ENCODE data around the gene KLF6.

DNA sequence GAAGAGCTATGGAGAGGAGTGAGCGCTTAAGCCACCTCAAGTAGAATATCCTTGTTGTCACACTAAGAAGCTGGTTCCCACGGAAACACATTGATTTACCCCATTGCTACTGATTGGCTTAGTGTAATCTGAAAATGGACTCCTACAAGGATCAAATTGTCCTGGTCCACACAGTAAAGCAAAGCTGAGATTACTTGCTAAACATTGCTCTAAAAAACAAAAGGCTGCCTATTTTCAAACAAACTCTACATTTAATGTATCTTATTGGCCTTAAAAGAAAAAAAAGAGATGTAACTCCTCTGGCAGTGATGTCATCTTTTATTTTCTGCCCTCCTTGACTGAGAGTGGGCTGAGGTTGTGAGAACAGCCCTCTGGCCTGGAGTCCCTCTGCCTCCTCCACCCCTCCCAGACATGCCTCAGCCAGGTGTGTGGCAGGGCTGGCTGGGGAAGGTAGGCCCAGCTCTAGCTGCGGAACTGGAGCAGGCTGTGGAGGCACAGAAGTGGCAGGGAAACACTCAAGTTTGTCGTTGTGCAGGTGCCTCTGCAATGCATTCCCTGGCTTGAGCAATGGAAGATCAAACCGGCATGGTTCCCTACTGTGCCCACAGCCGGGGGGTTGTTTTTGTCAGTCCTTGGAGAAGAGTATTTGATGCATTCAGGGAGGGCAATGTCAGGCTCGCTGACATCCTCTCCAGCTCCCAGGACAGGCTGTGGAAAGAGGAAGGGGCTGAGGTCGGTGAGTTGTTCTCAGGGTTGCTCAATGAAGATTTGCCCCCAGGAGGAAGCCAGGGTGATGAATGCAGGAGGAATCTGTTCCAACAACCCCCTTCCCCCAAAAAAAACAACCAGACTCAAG, 9.1 kb downstream of the KLF6 start:
- TF ChIP-seq, protein P1, sequence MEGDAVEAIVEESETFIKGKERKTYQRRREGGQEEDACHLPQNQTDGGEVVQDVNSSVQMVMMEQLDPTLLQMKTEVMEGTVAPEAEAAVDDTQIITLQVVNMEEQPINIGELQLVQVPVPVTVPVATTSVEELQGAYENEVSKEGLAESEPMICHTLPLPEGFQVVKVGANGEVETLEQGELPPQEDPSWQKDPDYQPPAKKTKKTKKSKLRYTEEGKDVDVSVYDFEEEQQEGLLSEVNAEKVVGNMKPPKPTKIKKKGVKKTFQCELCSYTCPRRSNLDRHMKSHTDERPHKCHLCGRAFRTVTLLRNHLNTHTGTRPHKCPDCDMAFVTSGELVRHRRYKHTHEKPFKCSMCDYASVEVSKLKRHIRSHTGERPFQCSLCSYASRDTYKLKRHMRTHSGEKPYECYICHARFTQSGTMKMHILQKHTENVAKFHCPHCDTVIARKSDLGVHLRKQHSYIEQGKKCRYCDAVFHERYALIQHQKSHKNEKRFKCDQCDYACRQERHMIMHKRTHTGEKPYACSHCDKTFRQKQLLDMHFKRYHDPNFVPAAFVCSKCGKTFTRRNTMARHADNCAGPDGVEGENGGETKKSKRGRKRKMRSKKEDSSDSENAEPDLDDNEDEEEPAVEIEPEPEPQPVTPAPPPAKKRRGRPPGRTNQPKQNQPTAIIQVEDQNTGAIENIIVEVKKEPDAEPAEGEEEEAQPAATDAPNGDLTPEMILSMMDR (IDR thresholded peaks at IDR 0.05) = no peak
- TF ChIP-seq POLR2AphosphoS5 (IDR thresholded peaks at IDR 0.05) = peak; percentile 37 to 94 (median 90)
- no peak for TF ChIP-seq EP300 (IDR thresholded peaks at IDR 0.05; ENCODE audit: low read depth)

Measured in transverse colon (tissue), 4 donors.